PC-3 (cell line): Measurements from ENCODE around the gene FOXD1.

Source experiments
- CTCF ChIP-seq: fragments of 300-600 bp; sonication (generic); conservative IDR thresholded peaks from 2 replicates; pipeline ENCODE4 v1.5.1; 2017; ENCODE audit warnings: antibody characterized with exemption, low read depth, mild to moderate bottlenecking, low read length
- EZH2 ChIP-seq: fragments of 300-600 bp; sonication (generic); IDR thresholded peaks from one replicate; pipeline ENCODE4 v1.6.1; 2017; ENCODE audit warnings: antibody characterized with exemption, mild to moderate bottlenecking, low read length; ENCODE audit not compliant: unreplicated experiment
- EZH2phosphoT487 ChIP-seq: fragments of 300-600 bp; sonication (generic); IDR thresholded peaks from 2 replicates; pipeline ENCODE4 v1.6.1; 2018; ENCODE audit warnings: mild to moderate bottlenecking, antibody characterized with exemption, low read length, borderline replicate concordance

DNA sequence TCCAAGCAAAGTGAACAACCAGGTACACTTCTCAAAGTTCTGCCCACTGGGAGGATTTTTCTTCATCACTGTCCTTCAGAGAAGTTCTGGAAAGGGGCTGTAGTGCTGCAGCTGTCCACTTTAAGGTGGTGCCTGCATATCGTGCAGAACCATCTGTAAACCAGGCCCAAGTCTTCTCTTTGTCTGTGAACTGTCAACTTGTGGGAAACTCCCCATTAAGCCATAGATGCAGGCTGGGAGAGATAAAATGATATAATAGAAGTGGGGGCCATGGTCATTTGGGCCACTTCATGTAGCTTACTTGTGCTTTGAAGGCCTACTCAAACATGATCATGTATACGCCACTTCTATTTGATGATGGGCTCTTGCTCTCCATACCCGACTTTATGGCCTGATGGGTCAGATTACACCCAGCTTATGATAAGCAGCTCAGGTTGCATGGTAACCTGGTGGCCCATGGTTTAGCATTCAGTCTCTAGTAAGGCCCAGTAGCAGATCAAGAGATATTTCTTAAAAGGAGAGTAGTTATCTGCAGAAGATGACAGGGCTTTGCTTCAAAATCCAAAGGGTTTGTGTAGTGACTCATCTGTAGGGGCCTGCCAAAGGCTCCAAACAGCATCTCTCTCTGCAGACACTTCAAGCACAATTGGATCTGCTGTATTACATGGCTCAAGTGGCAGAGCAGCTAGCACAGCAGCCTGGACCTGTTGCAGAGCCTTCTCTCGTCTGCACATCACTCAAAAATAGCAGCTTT, 34.0 kb upstream of the FOXD1 start:
- TF ChIP-seq CTCF = no peak
- no peak for TF ChIP-seq EZH2phosphoT487
- no peak for TF ChIP-seq EZH2
